DMS53 (cell line): ENCODE results near the gene OR4Q2.
"Not testable (repeated sequence)": the region's sequence is repeated elsewhere in the genome, so short reads cannot be mapped to it uniquely, and the experiment has no call there.

Source experiments
- DNase-seq: peaks from one replicate; lab custom pipeline; 2025; lab: John Stamatoyannopoulos, UW

Gene OR4Q2

DNA sequence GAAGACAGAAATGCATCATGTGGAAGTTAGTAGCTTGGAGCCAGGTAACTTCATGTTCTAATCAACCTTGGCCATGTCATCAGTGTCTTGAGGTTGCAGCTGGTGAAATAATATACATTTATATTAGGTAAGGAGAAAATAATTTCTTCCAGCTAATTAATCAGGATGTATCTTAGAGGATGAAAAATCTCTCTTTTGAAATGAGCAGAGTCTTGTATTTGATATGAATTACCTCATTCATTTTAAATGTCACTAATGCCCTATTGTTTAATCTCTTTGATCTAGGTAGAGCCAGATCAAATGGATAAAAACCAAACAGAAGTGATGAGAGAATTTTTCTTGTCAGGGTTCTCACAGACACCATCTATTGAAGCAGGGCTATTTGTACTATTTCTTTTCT, at the start of gene OR4Q2:
Gene OR4Q2, plus strand, starts transcription at position 301 of the 400 bp plus-strand sequence.
- DNase-seq: no peak

DNA sequence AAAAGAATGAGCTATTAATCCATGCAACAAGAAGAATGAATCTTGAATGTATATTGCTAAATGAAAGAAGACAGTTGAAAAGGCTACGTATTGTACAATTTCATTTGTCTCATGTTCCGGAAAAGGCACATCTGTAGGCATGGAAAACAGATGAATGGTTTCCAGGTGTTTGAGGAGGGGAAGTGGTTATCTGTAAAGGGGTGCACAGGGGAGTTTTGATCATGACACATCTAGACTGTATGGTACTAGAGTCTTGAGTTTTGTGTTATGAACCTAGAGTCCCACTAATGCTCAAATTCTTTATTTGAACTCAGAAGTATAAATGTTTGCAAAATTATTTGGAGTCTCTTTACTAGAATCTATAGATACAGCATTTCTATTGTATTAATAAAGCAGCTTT, 32.2 kb upstream of the OR4Q2 start:
- not testable (repeated sequence) for DNase-seq

DNA sequence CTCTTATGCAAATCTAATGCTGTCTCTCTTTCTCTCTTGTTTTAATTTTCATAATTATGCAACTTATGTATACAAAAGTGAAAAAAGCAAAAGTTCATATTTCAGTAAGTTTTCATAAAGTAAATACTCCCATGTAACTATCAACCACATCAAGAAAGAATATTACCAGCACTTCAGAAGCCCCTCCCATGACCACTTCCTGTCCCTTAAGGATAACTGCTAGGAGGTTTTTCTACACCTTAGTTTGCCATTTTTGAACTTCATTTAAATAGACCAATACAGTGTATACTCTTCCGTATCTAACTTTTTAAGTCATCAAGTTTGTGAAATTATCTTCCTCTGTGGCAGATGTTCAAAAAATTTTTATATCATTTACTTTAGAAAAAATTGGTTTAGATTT, 27.1 kb upstream of the OR4Q2 start:
- no peak for DNase-seq

DNA sequence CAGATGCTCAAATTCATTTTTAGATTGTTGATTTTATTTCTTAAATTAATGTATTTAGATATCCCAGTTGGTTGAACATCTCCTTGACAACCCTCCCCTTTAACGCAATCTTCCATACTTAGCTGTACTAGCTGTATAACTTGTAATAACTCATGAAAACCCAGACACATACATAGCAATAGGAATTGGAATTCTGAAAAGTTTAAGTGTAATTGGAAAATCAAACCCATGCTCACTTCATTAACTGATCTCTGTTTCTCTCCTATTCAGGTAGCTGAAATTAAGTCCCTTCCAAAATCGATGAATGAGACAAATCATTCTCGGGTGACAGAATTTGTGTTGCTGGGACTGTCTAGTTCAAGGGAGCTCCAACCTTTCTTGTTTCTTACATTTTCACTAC, 26.7 kb upstream of the OR4Q2 start, which contains the start of gene OR4K15:
Gene OR4K15, plus strand, starts transcription at position 301 of the 400 bp plus-strand sequence. Its CDS starts 0 bp downstream, at position 301.
- no peak for DNase-seq

DNA sequence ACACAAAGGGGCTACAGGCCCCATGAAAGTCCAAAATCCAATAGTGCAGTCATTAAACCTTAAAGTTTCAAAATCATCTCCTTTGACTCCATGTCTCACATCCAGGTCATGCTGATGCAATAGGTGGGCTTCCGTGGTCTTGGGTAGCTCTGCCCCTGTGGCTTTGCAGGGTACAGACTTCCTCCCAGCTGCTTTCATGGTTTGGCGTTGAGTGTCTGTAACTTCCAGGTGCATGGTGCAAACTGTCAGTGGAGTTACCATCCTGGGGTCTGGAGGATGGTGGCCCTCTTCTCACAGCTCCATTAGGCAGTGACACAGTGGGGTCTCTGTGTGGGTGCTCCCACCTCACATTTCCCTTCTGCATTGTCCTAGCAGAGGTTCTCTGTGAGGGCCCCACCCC, 8.5 kb upstream of the OR4Q2 start:
- DNase-seq: no peak

DNA sequence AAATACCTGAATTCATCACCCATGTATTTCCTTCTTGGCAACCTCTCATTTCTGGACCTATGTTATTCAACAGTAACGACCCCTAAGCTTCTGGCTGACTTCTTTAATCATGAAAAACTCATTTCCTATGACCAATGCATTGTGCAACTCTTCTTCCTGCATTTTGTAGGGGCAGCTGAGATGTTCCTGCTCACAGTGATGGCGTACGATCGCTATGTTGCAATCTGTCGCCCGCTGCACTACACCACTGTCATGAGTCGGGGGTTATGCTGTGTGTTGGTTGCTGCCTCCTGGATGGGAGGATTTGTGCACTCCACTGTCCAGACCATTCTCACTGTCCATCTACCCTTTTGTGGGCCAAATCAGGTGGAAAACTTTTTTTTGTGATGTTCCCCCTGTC, 356 bp downstream of the OR4Q2 start:
- no peak for DNase-seq

DNA sequence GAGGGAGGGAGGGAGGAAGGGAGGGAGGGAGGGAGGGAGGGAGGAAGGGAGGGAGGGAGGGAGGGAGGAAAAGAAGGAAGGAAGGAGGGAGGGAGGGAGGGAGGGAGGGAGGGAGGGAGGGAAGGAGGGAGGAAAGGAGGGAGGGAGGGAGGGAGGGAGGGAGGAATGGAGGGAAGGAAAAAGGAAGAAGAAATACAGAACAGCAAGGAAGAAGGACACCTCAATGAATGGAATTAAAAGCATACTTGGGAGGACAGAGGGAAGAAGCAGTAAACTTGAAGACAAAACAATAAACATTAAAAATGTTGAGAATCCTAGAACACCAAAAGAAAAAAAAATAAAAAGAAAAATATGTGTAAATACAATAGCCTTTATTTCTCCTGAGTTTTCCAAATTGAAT, 6.2 kb downstream of the OR4Q2 start:
- DNase-seq: no peak

DNA sequence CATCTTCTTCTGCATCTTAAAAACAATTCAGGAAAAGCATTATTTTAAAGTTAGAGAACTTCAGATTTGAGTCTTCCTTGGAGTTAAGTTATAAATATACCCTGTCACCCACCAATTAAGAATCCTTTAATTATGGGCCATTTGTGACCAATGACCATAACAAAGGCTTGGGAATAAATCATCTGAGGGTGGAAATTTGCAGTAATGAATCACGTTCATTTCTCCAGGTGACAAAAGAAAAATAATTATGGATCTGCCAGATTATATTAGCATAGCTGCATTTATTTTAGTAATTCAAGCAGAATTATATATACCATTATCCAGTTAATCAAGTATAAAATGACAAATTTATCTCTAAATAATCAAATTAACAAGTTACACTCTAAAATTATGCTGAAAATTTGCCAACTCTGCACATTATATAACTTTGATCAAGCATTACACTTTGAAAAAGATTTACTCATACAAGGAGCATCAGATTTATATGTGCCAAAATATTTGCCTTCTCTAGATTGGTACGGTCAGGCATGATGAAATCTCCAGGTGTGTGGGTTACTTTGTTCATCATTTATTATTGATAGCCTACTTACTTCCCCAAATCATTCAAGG, 17.4 kb downstream of the OR4Q2 start, which contains the start of gene OR4K14:
Gene OR4K14, minus strand, starts transcription at position 51 of the 609 bp plus-strand sequence. CDS start 4,114 bp downstream, outside the sequence.
- DNase-seq: no peak

DNA sequence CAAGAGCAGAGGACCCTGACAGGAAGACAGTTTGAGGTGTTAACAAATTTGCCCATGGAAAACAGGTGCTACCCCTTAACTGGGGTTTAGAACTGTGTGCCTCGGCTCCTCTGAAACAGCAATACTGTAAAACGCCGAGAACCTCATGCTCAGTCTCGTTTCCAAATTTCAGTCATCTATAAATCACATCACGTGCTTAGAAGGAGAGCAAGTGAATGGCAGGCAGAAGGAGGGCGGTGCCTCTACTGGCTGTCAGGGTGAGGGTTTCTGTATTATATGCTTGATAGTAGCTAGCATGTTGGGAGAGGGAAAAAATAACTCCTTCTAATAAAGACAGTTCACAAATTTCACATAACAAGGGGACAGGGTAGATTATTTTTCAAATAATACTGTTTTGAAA, 29.1 kb downstream of the OR4Q2 start:
- DNase-seq: no peak

DNA sequence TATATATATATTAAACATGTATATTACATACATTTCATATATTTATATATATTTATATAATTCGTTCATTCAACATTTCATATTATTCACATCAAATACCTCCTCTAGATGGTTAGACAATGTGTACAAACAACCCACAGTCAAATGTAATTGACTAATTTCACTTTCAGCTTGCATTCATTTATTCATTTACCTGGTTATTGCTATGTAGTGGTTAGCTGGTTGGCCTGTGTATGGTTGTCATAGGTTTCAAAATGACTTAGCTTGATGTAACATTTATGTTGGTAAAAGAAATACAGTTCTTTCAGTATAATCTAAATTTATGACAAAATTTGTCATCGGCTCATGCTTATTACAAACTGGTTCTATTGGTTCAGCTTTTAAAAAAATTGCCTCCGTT, 33.5 kb downstream of the OR4Q2 start:
- DNase-seq: no peak

DNA sequence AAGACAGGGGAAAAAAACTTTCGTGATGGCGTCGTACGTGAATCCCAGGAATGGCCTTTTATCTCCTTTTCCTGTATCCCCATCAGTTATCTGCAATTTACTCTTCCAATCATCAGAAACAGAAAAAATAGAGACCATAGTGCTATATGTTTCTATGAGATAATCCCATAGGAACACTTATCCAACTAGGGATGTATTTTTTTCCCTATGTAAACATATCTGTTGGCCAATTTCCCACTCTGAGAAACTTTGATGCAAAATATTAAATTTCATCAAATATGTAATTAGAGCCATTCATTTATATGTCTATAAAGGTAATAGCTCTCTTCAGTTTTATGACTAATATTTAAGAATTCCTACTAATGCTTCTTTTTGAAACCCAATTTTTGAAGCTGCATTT, 34.0 kb downstream of the OR4Q2 start, which contains the start of gene OR4K13:
Gene OR4K13, minus strand, starts transcription at position 101 of the 400 bp plus-strand sequence. CDS start 1,280 bp downstream, outside the sequence.
- no peak for DNase-seq

DNA sequence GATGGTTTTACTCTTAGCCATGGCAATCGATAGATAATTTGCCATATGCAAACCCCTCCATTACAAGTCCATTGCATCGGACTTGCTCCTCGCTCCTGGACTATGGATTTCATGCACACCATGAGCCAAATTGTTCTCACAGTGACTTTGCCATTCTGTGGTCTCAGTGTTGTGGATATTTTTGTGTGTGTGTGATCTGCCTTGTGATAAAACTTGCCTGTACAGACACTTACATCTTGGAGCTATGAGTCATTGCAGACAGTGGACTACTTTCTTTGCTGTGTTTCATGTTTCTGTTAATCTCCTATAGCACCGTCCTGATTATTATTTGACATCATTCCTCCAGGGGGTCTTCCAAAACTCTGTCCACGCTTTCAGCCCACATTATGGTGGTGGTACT, 42.3 kb downstream of the OR4Q2 start:
- DNase-seq: no peak

DNA sequence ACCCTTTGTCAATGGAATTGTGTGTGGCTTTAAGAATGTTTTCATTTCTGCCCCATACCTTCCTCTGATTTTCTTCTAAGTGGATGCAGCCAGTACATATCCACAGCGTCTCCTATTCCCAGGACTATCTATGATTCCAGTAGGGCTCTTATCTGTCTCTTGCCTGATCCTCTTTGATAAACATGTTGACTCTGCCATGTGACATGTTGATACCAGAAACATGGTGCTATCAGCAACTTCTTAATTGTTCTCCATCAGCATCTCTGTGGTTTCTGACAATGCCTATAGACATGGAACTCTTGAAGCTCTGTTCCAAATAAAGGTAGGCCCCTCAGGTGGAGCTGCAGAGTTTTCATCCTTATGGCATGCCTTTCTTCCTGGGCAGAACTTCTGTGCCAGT, 46.2 kb downstream of the OR4Q2 start:
- DNase-seq: no peak
